ENCODE data around the gene NQO1. TPM values are rescaled to one million over a fixed set of nuclear protein-coding genes. Genes with fewer than 3 reads are reported as not detected.

The NQO1 gene
- total and polyA plus RNA-seq, 2 of the 13 experiments (the other 11 are each of a cell fraction or from before 2014, with no cell fraction given) = 464 to 1,060 TPM

DNA sequence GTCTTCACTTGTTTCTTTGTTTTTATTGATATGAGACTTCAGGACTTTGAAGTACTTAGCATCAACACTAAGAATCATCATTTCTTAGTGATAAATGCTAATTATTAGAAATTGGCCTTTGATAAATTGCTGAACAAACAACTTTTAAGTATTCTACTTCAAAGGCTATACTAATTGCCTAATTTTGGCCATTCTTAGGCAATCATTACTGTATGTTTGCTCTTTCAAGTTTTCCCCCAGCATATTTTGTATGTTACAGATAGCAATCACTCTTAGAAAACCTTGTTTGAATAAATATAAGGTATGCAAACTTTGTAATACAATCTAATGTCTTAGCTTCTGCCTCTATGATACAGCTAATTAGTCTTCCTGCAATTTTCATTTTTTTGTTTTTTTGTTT lies 46.0 kb downstream of the NQO1 start (continued):
- TF ChIP-seq ZNF609 (CRISPR knock-in tag; IDR thresholded peaks at IDR 0.05; ENCODE audit: borderline replicate concordance) = peak; percentile 44; the same call in 1 of the 2 replicates
- TF ChIP-seq, protein P1, sequence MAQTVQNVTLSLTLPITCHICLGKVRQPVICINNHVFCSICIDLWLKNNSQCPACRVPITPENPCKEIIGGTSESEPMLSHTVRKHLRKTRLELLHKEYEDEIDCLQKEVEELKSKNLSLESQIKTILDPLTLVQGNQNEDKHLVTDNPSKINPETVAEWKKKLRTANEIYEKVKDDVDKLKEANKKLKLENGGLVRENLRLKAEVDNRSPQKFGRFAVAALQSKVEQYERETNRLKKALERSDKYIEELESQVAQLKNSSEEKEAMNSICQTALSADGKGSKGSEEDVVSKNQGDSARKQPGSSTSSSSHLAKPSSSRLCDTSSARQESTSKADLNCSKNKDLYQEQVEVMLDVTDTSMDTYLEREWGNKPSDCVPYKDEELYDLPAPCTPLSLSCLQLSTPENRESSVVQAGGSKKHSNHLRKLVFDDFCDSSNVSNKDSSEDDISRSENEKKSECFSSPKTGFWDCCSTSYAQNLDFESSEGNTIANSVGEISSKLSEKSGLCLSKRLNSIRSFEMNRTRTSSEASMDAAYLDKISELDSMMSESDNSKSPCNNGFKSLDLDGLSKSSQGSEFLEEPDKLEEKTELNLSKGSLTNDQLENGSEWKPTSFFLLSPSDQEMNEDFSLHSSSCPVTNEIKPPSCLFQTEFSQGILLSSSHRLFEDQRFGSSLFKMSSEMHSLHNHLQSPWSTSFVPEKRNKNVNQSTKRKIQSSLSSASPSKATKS (CRISPR knock-in tag; IDR thresholded peaks at IDR 0.05) = no peak
- no peak for TF ChIP-seq ESRRA (CRISPR knock-in tag; IDR thresholded peaks at IDR 0.05; ENCODE audit: low read depth)
- TF ChIP-seq, protein P2, sequence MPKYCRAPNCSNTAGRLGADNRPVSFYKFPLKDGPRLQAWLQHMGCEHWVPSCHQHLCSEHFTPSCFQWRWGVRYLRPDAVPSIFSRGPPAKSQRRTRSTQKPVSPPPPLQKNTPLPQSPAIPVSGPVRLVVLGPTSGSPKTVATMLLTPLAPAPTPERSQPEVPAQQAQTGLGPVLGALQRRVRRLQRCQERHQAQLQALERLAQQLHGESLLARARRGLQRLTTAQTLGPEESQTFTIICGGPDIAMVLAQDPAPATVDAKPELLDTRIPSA (CRISPR knock-in tag; IDR thresholded peaks at IDR 0.05; ENCODE audit: borderline replicate concordance) = no peak
- TF ChIP-seq BCL6 (CRISPR knock-in tag; IDR thresholded peaks at IDR 0.05) = peak; percentile 77
- no peak for TF ChIP-seq SALL2 (CRISPR knock-in tag; IDR thresholded peaks at IDR 0.05)
- no peak for TF ChIP-seq FOSL1 (CRISPR knock-in tag; IDR thresholded peaks at IDR 0.05; ENCODE audit: borderline replicate concordance)
- TF ChIP-seq NCOR1 (IDR thresholded peaks at IDR 0.05; ENCODE audit: borderline replicate concordance, low read length) = peak; percentile 54; the same call in 1 of the 2 replicates
- no peak for TF ChIP-seq ZNF564 (CRISPR knock-in tag; IDR thresholded peaks at IDR 0.05)
- TF ChIP-seq KDM2A (CRISPR knock-in tag; IDR thresholded peaks at IDR 0.05; ENCODE audit: borderline replicate concordance, low read depth) = no peak
- no peak for TF ChIP-seq ZBTB7A (CRISPR knock-in tag; IDR thresholded peaks at IDR 0.05)
- no peak for TF ChIP-seq ZNF674 (CRISPR knock-in tag; IDR thresholded peaks at IDR 0.05; ENCODE audit: low read depth)
- TF ChIP-seq, protein P3, sequence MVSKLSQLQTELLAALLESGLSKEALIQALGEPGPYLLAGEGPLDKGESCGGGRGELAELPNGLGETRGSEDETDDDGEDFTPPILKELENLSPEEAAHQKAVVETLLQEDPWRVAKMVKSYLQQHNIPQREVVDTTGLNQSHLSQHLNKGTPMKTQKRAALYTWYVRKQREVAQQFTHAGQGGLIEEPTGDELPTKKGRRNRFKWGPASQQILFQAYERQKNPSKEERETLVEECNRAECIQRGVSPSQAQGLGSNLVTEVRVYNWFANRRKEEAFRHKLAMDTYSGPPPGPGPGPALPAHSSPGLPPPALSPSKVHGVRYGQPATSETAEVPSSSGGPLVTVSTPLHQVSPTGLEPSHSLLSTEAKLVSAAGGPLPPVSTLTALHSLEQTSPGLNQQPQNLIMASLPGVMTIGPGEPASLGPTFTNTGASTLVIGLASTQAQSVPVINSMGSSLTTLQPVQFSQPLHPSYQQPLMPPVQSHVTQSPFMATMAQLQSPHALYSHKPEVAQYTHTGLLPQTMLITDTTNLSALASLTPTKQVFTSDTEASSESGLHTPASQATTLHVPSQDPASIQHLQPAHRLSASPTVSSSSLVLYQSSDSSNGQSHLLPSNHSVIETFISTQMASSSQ (IDR thresholded peaks at IDR 0.05; ENCODE audit: low read depth) = peak; percentile 55; the same call in 1 of the 2 replicates
- TF ChIP-seq, protein P3 (CRISPR knock-in tag; IDR thresholded peaks at IDR 0.05; ENCODE audit: borderline replicate concordance) = peak; percentile 69; the same call in 1 of the 2 replicates
- no peak for TF ChIP-seq GATAD1 (CRISPR knock-in tag; IDR thresholded peaks at IDR 0.05)
- TF ChIP-seq ZFP91 (CRISPR knock-in tag; IDR thresholded peaks at IDR 0.05; ENCODE audit: borderline replicate concordance) = no peak

All from HepG2 (cell line).